HepG2 (cell line): ENCODE results near the gene GALR2. TPM values are rescaled to one million over a fixed set of nuclear protein-coding genes. Genes with fewer than 3 reads are reported as not detected.

Experiments used
- HES4 ChIP-seq: sonication (generic); formaldehyde crosslinking; IDR thresholded peaks from 2 replicates; pipeline ENCODE4 v1.9.0; 2021; ENCODE audit warnings: mild to moderate bottlenecking, missing genetic modification reagents, borderline replicate concordance
- HOXA3 ChIP-seq: sonication (generic); formaldehyde crosslinking; IDR thresholded peaks from 2 replicates; pipeline ENCODE4 v1.5.0; 2020; ENCODE audit warnings: missing genetic modification reagents
- MEIS1 ChIP-seq: sonication (generic); formaldehyde crosslinking; IDR thresholded peaks from 2 replicates; pipeline ENCODE4 v1.9.0; 2021; ENCODE audit warnings: mild to moderate bottlenecking, missing genetic modification reagents, moderate library complexity, borderline replicate concordance
- NFIC ChIP-seq: IDR thresholded peaks from 2 replicates; pipeline ENCODE4 v1.6.1; 2012; ENCODE audit warnings: mild to moderate bottlenecking, low read length, inconsistent platforms
- SETDB1 ChIP-seq: sonication (generic); formaldehyde crosslinking; IDR thresholded peaks from 2 replicates; pipeline ENCODE4 v1.5.1; 2020; ENCODE audit warnings: missing genetic modification reagents, mild to moderate bottlenecking, borderline replicate concordance
- SP4 ChIP-seq: sonication (generic); formaldehyde crosslinking; IDR thresholded peaks from 2 replicates; pipeline ENCODE4 v1.8.1; 2023; ENCODE audit warnings: mild to moderate bottlenecking, missing genetic modification reagents
- SRSF1 ChIP-seq: fragments of 200-400 bp; formaldehyde crosslinking; optimal IDR thresholded peaks from 2 replicates; pipeline ENCODE3; 2017; ENCODE audit warnings: mild to moderate bottlenecking, low read depth, low read length, moderate library complexity
- TFDP2 ChIP-seq: sonication (generic); formaldehyde crosslinking; IDR thresholded peaks from 2 replicates; pipeline ENCODE4 v1.4.0; 2020; ENCODE audit warnings: missing genetic modification reagents
- TMF1 ChIP-seq: sonication (generic); formaldehyde crosslinking; IDR thresholded peaks from 2 replicates; pipeline ENCODE4 v1.8.1; 2022; ENCODE audit warnings: low read depth, missing genetic modification reagents
- ZNF12 ChIP-seq: sonication (generic); formaldehyde crosslinking; IDR thresholded peaks from 2 replicates; pipeline ENCODE4 v1.5.0; 2020; ENCODE audit warnings: missing genetic modification reagents
- ZNF552 ChIP-seq: sonication (generic); formaldehyde crosslinking; IDR thresholded peaks from 2 replicates; pipeline ENCODE4 v1.9.0; 2022; ENCODE audit warnings: missing genetic modification reagents, mild to moderate bottlenecking, borderline replicate concordance
- ZNF607 ChIP-seq: sonication (generic); formaldehyde crosslinking; IDR thresholded peaks from 2 replicates; pipeline ENCODE4 v1.5.1; 2020; ENCODE audit warnings: missing genetic modification reagents, mild to moderate bottlenecking, borderline replicate concordance
- ZSCAN20 ChIP-seq: sonication (generic); formaldehyde crosslinking; IDR thresholded peaks from 2 replicates; pipeline ENCODE4 v1.4.0; 2020; ENCODE audit warnings: missing genetic modification reagents, mild to moderate bottlenecking, borderline replicate concordance
- polyA plus RNA-seq, 8 experiments: library from polyadenylated mRNA; depleted of rRNA in 3 of 8; stranded (reverse) in 7 of 8; unstranded in 1 of 8; fragments of >200 nt; fragmentation: Illumina TruSeq in 4 of 8; extraction: Trizol in 4 of 8; gene quantifications; 2 replicates each; pipeline versions ENCODE4 v1.2.1 to v1.2.3, GENCODE V29; 2011 to 2016; ENCODE audit warnings: low read depth in 4 of 8, missing spikeins in 1 of 8, mixed read lengths in 1 of 8; ENCODE audit not compliant: insufficient read depth in 1 of 8
- total RNA-seq, 5 experiments: library from RNA; depleted of rRNA; stranded (reverse); fragments of >200 nt; fragmentation: Illumina TruSeq; extraction: Trizol; gene quantifications; 2 replicates each; pipeline ENCODE4 v1.2.3, GENCODE V29; 2016; ENCODE audit warnings: low read depth in 1 of 5
- TF ChIP-seq, protein P1 (sequence below), 2 experiments: fragments of 450-650 bp in 1 of 2; sonication (generic) in 1 of 2; formaldehyde crosslinking in 1 of 2; IDR thresholded peaks; 2 replicates each; pipeline versions ENCODE4 v1.6.1 to v1.8.0; 2016 to 2022; ENCODE audit warnings: antibody characterized with exemption in 1 of 2, mild to moderate bottlenecking in 1 of 2, missing genetic modification reagents in 1 of 2
- TF ChIP-seq, protein P2 (sequence below): IDR thresholded peaks from 2 replicates; pipeline ENCODE4 v1.6.1; 2018; ENCODE audit warnings: missing genetic modification reagents
- TF ChIP-seq, protein P3 (sequence below): sonication (generic); formaldehyde crosslinking; IDR thresholded peaks from 2 replicates; pipeline ENCODE4 v1.4.0; 2020; ENCODE audit warnings: missing genetic modification reagents, borderline replicate concordance

Gene GALR2
- total and polyA plus RNA-seq, 2 of the 13 experiments (the other 11 are each of a cell fraction or from before 2014, with no cell fraction given) = 0.48 to 0.58 TPM

GRCh38 chr17:76027159-76027839, 47.3 kb upstream of the GALR2 start, which contains the start of gene EVPL (continued):
- TF ChIP-seq, protein P1, sequence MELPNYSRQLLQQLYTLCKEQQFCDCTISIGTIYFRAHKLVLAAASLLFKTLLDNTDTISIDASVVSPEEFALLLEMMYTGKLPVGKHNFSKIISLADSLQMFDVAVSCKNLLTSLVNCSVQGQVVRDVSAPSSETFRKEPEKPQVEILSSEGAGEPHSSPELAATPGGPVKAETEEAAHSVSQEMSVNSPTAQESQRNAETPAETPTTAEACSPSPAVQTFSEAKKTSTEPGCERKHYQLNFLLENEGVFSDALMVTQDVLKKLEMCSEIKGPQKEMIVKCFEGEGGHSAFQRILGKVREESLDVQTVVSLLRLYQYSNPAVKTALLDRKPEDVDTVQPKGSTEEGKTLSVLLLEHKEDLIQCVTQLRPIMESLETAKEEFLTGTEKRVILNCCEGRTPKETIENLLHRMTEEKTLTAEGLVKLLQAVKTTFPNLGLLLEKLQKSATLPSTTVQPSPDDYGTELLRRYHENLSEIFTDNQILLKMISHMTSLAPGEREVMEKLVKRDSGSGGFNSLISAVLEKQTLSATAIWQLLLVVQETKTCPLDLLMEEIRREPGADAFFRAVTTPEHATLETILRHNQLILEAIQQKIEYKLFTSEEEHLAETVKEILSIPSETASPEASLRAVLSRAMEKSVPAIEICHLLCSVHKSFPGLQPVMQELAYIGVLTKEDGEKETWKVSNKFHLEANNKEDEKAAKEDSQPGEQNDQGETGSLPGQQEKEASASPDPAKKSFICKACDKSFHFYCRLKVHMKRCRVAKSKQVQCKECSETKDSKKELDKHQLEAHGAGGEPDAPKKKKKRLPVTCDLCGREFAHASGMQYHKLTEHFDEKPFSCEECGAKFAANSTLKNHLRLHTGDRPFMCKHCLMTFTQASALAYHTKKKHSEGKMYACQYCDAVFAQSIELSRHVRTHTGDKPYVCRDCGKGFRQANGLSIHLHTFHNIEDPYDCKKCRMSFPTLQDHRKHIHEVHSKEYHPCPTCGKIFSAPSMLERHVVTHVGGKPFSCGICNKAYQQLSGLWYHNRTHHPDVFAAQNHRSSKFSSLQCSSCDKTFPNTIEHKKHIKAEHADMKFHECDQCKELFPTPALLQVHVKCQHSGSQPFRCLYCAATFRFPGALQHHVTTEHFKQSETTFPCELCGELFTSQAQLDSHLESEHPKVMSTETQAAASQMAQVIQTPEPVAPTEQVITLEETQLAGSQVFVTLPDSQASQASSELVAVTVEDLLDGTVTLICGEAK (IDR thresholded peaks at IDR 0.05) = no peak
- TF ChIP-seq, protein P1 (CRISPR knock-in tag; IDR thresholded peaks at IDR 0.05) = peak; percentile 57; the same call in 1 of the 2 replicates
- TF ChIP-seq HES4 (CRISPR knock-in tag) (no peak), NFIC (no peak), TMF1 (CRISPR knock-in tag) (no peak), ZNF552 (CRISPR knock-in tag) (no peak), SRSF1 (no peak), ZSCAN20 (no peak), SP4 (CRISPR knock-in tag) (peak; percentile 83), HOXA3 (CRISPR knock-in tag) (peak; percentile 55), ZNF607 (no peak), ZNF12 (CRISPR knock-in tag) (no peak), SETDB1 (CRISPR knock-in tag) (no peak), TFDP2 (CRISPR knock-in tag) (0 out of 2 replicates have a peak, but pooled peaks have one; percentile 49), MEIS1 (CRISPR knock-in tag) (no peak)
- TF ChIP-seq, protein P2, sequence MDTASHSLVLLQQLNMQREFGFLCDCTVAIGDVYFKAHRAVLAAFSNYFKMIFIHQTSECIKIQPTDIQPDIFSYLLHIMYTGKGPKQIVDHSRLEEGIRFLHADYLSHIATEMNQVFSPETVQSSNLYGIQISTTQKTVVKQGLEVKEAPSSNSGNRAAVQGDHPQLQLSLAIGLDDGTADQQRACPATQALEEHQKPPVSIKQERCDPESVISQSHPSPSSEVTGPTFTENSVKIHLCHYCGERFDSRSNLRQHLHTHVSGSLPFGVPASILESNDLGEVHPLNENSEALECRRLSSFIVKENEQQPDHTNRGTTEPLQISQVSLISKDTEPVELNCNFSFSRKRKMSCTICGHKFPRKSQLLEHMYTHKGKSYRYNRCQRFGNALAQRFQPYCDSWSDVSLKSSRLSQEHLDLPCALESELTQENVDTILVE (CRISPR knock-in tag) = no peak; the same call in 1 of the 2 replicates
- TF ChIP-seq, protein P3, sequence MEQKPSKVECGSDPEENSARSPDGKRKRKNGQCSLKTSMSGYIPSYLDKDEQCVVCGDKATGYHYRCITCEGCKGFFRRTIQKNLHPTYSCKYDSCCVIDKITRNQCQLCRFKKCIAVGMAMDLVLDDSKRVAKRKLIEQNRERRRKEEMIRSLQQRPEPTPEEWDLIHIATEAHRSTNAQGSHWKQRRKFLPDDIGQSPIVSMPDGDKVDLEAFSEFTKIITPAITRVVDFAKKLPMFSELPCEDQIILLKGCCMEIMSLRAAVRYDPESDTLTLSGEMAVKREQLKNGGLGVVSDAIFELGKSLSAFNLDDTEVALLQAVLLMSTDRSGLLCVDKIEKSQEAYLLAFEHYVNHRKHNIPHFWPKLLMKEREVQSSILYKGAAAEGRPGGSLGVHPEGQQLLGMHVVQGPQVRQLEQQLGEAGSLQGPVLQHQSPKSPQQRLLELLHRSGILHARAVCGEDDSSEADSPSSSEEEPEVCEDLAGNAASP (CRISPR knock-in tag) = peak; percentile 10; the same call in 1 of the 2 replicates
